ENCODE data around the gene RAG1.

- TF ChIP-seq L3MBTL2 (conservative IDR thresholded peaks at IDR 0.05) (no peak), NFRKB (IDR thresholded peaks at IDR 0.05) (no peak), SUZ12 (IDR thresholded peaks at IDR 0.05) (no peak), BHLHE40 (IDR thresholded peaks at IDR 0.05; ENCODE audit: borderline replicate concordance) (no peak), SP1 (IDR thresholded peaks at IDR 0.05) (no peak), ELF4 (IDR thresholded peaks at IDR 0.05) (no peak), TARDBP (IDR thresholded peaks at IDR 0.05) (no peak), CTBP1 (IDR thresholded peaks at IDR 0.05; ENCODE audit: borderline replicate concordance) (no peak), FOXM1 (IDR thresholded peaks at IDR 0.05; ENCODE audit: borderline replicate concordance) (no peak), ARNT (IDR thresholded peaks at IDR 0.05) (no peak), FOXA1 (IDR thresholded peaks at IDR 0.05) (no peak), HDGF (IDR thresholded peaks at IDR 0.05; ENCODE audit: borderline replicate concordance) (no peak), PKNOX1 (IDR thresholded peaks at IDR 0.05) (no peak), FOXK2 (IDR thresholded peaks at IDR 0.05) (no peak)
These were observed 32.4 kb downstream of the RAG1 start for GRCh38 chr11:36600180-36600579.
